WTC11 (cell line): ENCODE data around the gene TAAR9. TPM values are rescaled to one million over a fixed set of nuclear protein-coding genes. Genes with fewer than 3 reads are reported as not detected.

ENCODE experiments used
- ATAC-seq: fragments of 200-7000 bp; cut with Tn5 transposase; 2 replicates; pipeline ENCODE4 v1.10.0; 2021; ENCODE audit warnings: mild to moderate bottlenecking, moderate library complexity
- CTCF ChIA-PET: fragments of 300-600 bp; sonication (Branson Sonifier 250); formaldehyde crosslinking; loops from one replicate; lab custom pipeline; 2021; ENCODE audit warnings: antibody characterized with exemption; lab: Charles Lee
- POLR2A ChIA-PET: fragments of 350-600 bp; sonication (Branson Sonifier 250); formaldehyde crosslinking; loops from one replicate; lab custom pipeline; 2021; ENCODE audit warnings: antibody characterized with exemption; lab: Charles Lee
- DNase-seq: peaks from one replicate; pipeline ENCODE4 v3.0.0; 2021; ENCODE audit warnings: low spot score
- H3K27ac Mint-ChIP-seq: 2 replicates; pipeline ENCODE4 v1.8.0; 2021; ENCODE audit warnings: mixed read lengths
- H3K27me3 Mint-ChIP-seq: 2 replicates; pipeline ENCODE4 v1.8.0; 2021; ENCODE audit warnings: low read depth, mild to moderate bottlenecking, moderate library complexity, mixed read lengths
- H3K36me3 Mint-ChIP-seq: 2 replicates; pipeline ENCODE4 v1.8.0; 2021; ENCODE audit warnings: mixed read lengths
- H3K4me1 Mint-ChIP-seq: 2 replicates; pipeline ENCODE4 v1.8.0; 2022; ENCODE audit warnings: mixed read lengths
- H3K4me3 Mint-ChIP-seq: 2 replicates; pipeline ENCODE4 v1.8.0; 2021; ENCODE audit warnings: mild to moderate bottlenecking, moderate library complexity, mixed read lengths
- H3K9me3 Mint-ChIP-seq: 2 replicates; pipeline ENCODE4 v1.8.0; 2021; ENCODE audit warnings: mixed read lengths
- FOXJ3 ChIP-seq: sonication (generic); formaldehyde crosslinking; IDR thresholded peaks from 2 replicates; pipeline ENCODE4 v1.9.0; 2021; ENCODE audit warnings: missing genetic modification reagents, mild to moderate bottlenecking, borderline replicate concordance
- GABPB1 ChIP-seq: sonication (generic); formaldehyde crosslinking; IDR thresholded peaks from 2 replicates; pipeline ENCODE4 v1.8.1; 2023; ENCODE audit warnings: mild to moderate bottlenecking, missing genetic modification reagents
- GRHL2 ChIP-seq: fragments of 250-450 bp; sonication (Bioruptor Pico); IDR thresholded peaks from 2 replicates; pipeline ENCODE4 v1.8.0; 2022; ENCODE audit warnings: mild to moderate bottlenecking, moderate library complexity; ENCODE audit not compliant: insufficient replicate concordance, severe bottlenecking
- PRRX2 ChIP-seq: fragments of 250-450 bp; sonication (Bioruptor Pico); IDR thresholded peaks from 2 replicates; pipeline ENCODE4 v1.8.0; 2021; ENCODE audit warnings: mild to moderate bottlenecking
- RORB ChIP-seq: fragments of 250-450 bp; sonication (Bioruptor Pico); IDR thresholded peaks from 2 replicates; pipeline ENCODE4 v1.9.0; 2021; ENCODE audit warnings: mild to moderate bottlenecking
- SP1 ChIP-seq: sonication (generic); formaldehyde crosslinking; conservative IDR thresholded peaks from 2 replicates; pipeline ENCODE4 v1.8.1; 2022; ENCODE audit warnings: missing genetic modification reagents
- TP53 ChIP-seq: sonication (generic); formaldehyde crosslinking; IDR thresholded peaks from 2 replicates; pipeline ENCODE4 v1.8.1; 2023; ENCODE audit warnings: mild to moderate bottlenecking, missing genetic modification reagents
- ZBTB43 ChIP-seq: sonication (generic); formaldehyde crosslinking; IDR thresholded peaks from 2 replicates; pipeline ENCODE4 v1.8.1; 2023; ENCODE audit warnings: mild to moderate bottlenecking, missing genetic modification reagents
- ZNF138 ChIP-seq: sonication (generic); formaldehyde crosslinking; conservative IDR thresholded peaks from 2 replicates; pipeline ENCODE4 v1.8.1; 2022; ENCODE audit warnings: mild to moderate bottlenecking, moderate library complexity, missing genetic modification reagents
- ZNF396 ChIP-seq: fragments of 250-450 bp; sonication (Bioruptor Pico); IDR thresholded peaks from 2 replicates; pipeline ENCODE4 v1.8.0; 2021; ENCODE audit warnings: mild to moderate bottlenecking, moderate library complexity, borderline replicate concordance
- ZNF423 ChIP-seq: fragments of 250-450 bp; sonication (Bioruptor Pico); IDR thresholded peaks from 2 replicates; pipeline ENCODE4 v2.1.2; 2022; ENCODE audit warnings: mild to moderate bottlenecking, moderate library complexity
- ZNF532 ChIP-seq: fragments of 250-450 bp; sonication (Bioruptor Pico); IDR thresholded peaks from 2 replicates; pipeline ENCODE4 v1.9.0; 2021; ENCODE audit warnings: mild to moderate bottlenecking, borderline replicate concordance
- total RNA-seq: library from RNA; stranded (reverse); gene quantifications from 3 replicates; pipeline ENCODE4 v1.2.3, GENCODE V29; 2021
- TF ChIP-seq, protein P1 (sequence below): sonication (generic); formaldehyde crosslinking; IDR thresholded peaks from 2 replicates; pipeline ENCODE4 v1.8.1; 2022; ENCODE audit warnings: low read depth, mild to moderate bottlenecking, moderate library complexity, missing genetic modification reagents, borderline replicate concordance
- TF ChIP-seq, protein P2 (sequence below): sonication (generic); formaldehyde crosslinking; IDR thresholded peaks from 2 replicates; pipeline ENCODE4 v1.8.0; 2022; ENCODE audit warnings: missing genetic modification reagents
- TF ChIP-seq, protein P3 (sequence below): fragments of 200-600 bp; IDR thresholded peaks from 2 replicates; pipeline ENCODE4 v1.8.0; 2022; ENCODE audit warnings: antibody characterized with exemption

The TAAR9 gene
- total RNA-seq, 1 experiment from 2014 or later = not detected

GRCh38 chr6:132512638-132513632, 25.1 kb upstream of the TAAR9 start, which contains the start of gene STX7 (continued):
- TF ChIP-seq ZBTB43 (CRISPR knock-in tag) = no peak
- peak; percentile 94 for TF ChIP-seq ZNF423
- peak; percentile 52 for TF ChIP-seq SP1
- 0 out of 2 replicates have a peak, but pooled peaks have one; percentile 52 for TF ChIP-seq RORB (CRISPR knock-in tag)
- TF ChIP-seq GRHL2 = no peak
- TF ChIP-seq, protein P1, sequence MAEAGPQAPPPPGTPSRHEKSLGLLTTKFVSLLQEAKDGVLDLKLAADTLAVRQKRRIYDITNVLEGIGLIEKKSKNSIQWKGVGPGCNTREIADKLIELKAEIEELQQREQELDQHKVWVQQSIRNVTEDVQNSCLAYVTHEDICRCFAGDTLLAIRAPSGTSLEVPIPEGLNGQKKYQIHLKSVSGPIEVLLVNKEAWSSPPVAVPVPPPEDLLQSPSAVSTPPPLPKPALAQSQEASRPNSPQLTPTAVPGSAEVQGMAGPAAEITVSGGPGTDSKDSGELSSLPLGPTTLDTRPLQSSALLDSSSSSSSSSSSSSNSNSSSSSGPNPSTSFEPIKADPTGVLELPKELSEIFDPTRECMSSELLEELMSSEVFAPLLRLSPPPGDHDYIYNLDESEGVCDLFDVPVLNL (CRISPR knock-in tag) = no peak
- TF ChIP-seq, protein P2, sequence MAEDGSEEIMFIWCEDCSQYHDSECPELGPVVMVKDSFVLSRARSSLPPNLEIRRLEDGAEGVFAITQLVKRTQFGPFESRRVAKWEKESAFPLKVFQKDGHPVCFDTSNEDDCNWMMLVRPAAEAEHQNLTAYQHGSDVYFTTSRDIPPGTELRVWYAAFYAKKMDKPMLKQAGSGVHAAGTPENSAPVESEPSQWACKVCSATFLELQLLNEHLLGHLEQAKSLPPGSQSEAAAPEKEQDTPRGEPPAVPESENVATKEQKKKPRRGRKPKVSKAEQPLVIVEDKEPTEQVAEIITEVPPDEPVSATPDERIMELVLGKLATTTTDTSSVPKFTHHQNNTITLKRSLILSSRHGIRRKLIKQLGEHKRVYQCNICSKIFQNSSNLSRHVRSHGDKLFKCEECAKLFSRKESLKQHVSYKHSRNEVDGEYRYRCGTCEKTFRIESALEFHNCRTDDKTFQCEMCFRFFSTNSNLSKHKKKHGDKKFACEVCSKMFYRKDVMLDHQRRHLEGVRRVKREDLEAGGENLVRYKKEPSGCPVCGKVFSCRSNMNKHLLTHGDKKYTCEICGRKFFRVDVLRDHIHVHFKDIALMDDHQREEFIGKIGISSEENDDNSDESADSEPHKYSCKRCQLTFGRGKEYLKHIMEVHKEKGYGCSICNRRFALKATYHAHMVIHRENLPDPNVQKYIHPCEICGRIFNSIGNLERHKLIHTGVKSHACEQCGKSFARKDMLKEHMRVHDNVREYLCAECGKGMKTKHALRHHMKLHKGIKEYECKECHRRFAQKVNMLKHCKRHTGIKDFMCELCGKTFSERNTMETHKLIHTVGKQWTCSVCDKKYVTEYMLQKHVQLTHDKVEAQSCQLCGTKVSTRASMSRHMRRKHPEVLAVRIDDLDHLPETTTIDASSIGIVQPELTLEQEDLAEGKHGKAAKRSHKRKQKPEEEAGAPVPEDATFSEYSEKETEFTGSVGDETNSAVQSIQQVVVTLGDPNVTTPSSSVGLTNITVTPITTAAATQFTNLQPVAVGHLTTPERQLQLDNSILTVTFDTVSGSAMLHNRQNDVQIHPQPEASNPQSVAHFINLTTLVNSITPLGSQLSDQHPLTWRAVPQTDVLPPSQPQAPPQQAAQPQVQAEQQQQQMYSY (CRISPR knock-in tag) = no peak

- CTCF ChIA-PET = interaction anchor here (0.8 to 2.1 kb wide), 6 partner anchors 13 to 284 kb away, joined by 3 to 12 read pairs (median 7); partner anchors contain the start of gene SLC18B1
- no peak overlapping the region for H3K27ac Mint-ChIP-seq
- no peak for ATAC-seq
- DNase-seq = no peak
- H3K9me3 Mint-ChIP-seq = no peaks in the 10 kb centered on the region
- TF ChIP-seq ZNF396 (CRISPR knock-in tag) = no peak
- 0 out of 2 replicates have a peak, but pooled peaks have one; percentile 1 for TF ChIP-seq GABPB1 (CRISPR knock-in tag)
- POLR2A ChIA-PET = no interaction called here
- H3K4me3 Mint-ChIP-seq = peak overlapping the region; percentile 92
- no peaks in the 10 kb centered on the region for H3K36me3 Mint-ChIP-seq
- H3K27me3 Mint-ChIP-seq = peaks cover 18% of the 10 kb centered on the region
- H3K4me1 Mint-ChIP-seq = peaks cover 22% of the 10 kb centered on the region
Measured at GRCh38 chr6:132513831-132514545, 24.1 kb upstream of the TAAR9 start.

DNA sequence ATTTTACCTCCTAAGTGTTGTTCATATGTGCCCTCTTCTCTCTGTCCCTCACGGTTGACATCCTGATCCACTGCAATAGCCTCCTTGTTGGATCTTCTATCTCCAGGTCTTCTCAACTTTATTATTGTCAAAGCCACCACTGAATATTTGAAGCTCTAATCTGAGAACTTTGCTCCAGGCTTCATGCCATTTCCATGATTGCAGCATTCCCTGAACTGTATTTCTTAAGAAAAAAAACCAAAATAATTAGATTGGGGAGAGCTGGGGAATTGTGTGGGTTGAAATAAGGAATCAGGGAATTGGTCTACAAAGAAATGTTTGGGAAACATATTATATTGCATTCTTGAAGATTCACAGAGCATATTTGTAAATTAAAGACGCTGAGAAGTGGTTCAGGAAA, 22.7 kb upstream of the TAAR9 start:
- H3K27me3 Mint-ChIP-seq = peaks cover 18% of the 10 kb centered on the region
- peaks cover 22% of the 10 kb centered on the region for H3K4me1 Mint-ChIP-seq
- H3K4me3 Mint-ChIP-seq = no peak overlapping the region
- no peak for ATAC-seq
- no peak overlapping the region for H3K27ac Mint-ChIP-seq
- H3K36me3 Mint-ChIP-seq = no peaks in the 10 kb centered on the region
- TF ChIP-seq TP53 (CRISPR knock-in tag) = no peak
- no peak for TF ChIP-seq ZNF138
- no peak for TF ChIP-seq RORB (CRISPR knock-in tag)
- TF ChIP-seq PRRX2 (CRISPR knock-in tag) = no peak
- TF ChIP-seq FOXJ3 = no peak
- TF ChIP-seq, protein P3, sequence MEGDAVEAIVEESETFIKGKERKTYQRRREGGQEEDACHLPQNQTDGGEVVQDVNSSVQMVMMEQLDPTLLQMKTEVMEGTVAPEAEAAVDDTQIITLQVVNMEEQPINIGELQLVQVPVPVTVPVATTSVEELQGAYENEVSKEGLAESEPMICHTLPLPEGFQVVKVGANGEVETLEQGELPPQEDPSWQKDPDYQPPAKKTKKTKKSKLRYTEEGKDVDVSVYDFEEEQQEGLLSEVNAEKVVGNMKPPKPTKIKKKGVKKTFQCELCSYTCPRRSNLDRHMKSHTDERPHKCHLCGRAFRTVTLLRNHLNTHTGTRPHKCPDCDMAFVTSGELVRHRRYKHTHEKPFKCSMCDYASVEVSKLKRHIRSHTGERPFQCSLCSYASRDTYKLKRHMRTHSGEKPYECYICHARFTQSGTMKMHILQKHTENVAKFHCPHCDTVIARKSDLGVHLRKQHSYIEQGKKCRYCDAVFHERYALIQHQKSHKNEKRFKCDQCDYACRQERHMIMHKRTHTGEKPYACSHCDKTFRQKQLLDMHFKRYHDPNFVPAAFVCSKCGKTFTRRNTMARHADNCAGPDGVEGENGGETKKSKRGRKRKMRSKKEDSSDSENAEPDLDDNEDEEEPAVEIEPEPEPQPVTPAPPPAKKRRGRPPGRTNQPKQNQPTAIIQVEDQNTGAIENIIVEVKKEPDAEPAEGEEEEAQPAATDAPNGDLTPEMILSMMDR = no peak
- TF ChIP-seq ZNF532 (CRISPR knock-in tag) = no peak
- DNase-seq = no peak
- ChIA-PET CTCF (no interaction called here), POLR2A (interaction anchor here (0.6 kb wide), 1 partner anchor 1617 kb away, joined by 6 read pairs; no protein-coding TSS in a partner anchor)
- H3K9me3 Mint-ChIP-seq = no peaks in the 10 kb centered on the region
